Left ventricle myocardium superior (tissue), 1 donor: ENCODE results near the gene CD8B2. TPM values are rescaled to one million over a fixed set of nuclear protein-coding genes. Genes with fewer than 3 reads are reported as not detected.
A peak's percentile ranks its signal among the peaks of the same experiment; 100 is the strongest.
"Not testable (repeated sequence)": the region's sequence is repeated elsewhere in the genome, so short reads cannot be mapped to it uniquely, and the experiment has no call there.

Experiments used
- ATAC-seq: fragments of 200-7000 bp; cut with Tn5 transposase; one replicate; pipeline ENCODE4 v1.9.1; 2020; ENCODE audit warnings: mild to moderate bottlenecking, moderate library complexity
- DNase-seq: peaks from one replicate; pipeline ENCODE4 v3.0.0-alpha.2; 2020
- intact Hi-C: fragments of 100-400 bp; cut with micrococcal nuclease; formaldehyde crosslinking; loops from one replicate; pipeline ENCODE4 v1.11.0; 2022
- total RNA-seq: library from RNA; stranded (reverse); fragmentation: NEBNext Ultra II Directional; extraction: Animal tissue kit (Norgen Biotek cat#: 25700); gene quantifications from one replicate; pipeline ENCODE4 v1.2.1, GENCODE V29; 2021
- donor health status: DM: no; HTN: yes; CAD: no; lungs with severe emphysema.

Gene CD8B2
- total RNA-seq, 1 donor from 2014 or later, result not detected

DNA sequence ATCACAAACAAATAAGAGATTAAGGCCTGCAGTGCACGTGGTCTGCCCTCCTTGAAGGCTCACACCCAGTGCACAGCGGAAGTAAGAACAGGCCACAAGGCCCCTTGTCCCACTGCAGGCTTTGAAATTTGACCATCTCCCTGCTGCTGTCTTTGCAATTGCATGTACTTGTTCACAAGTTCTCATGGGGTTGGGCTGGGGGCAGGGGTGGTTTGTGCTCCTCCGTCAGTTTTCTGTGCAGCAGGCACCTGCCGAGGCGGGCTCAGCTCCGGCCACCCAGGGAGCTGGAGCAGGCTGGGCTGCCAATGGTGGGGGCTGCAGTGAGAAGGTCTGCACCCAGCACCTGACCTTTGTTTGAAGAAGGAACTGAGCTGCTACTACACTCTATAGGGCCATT is 22.2 kb downstream of the CD8B2 start:
- intact Hi-C loops, ATAC-seq: not testable (repeated sequence)

GRCh38 chr2:106510791-106511190 is 23.6 kb downstream of the CD8B2 start:
- intact Hi-C loops, DNase-seq: not testable (repeated sequence)

More for the DNA sequence above, 22.2 kb downstream of the CD8B2 start:
- DNase-seq, result not testable (repeated sequence)

GRCh38 chr2:106511476-106511901 is 24.3 kb downstream of the CD8B2 start:
- ATAC-seq (peak; percentile 94), DNase-seq (peak; percentile 44)
- intact Hi-C loops, result not testable (repeated sequence)

More at GRCh38 chr2:106510791-106511190, 23.6 kb downstream of the CD8B2 start:
- ATAC-seq, result not testable (repeated sequence)

GRCh38 chr2:106511934-106512333 is 24.8 kb downstream of the CD8B2 start:
- DNase-seq, intact Hi-C loops: not testable (repeated sequence)
- ATAC-seq, result peak; percentile 54

DNA sequence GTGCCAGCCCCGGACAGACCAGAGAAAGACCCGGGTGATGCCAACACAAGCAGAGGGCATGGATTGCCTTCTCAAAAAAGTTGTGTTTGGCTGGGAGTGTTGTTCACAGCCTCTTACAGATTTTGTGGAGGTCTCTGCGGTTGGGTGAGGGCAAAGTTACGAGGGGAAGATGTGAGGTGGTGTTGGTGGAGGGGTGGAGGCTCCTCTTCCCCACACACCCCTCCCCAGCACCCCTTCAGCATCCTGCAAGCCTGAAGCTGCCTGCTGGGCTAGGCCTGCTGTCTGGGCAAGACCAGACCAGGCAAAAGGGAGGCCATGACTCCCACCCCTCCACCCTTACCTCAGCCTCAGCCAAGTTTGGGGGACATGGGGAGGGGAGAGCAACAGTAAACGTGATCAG is 26.2 kb downstream of the CD8B2 start:
- DNase-seq, ATAC-seq, intact Hi-C loops: not testable (repeated sequence)

DNA sequence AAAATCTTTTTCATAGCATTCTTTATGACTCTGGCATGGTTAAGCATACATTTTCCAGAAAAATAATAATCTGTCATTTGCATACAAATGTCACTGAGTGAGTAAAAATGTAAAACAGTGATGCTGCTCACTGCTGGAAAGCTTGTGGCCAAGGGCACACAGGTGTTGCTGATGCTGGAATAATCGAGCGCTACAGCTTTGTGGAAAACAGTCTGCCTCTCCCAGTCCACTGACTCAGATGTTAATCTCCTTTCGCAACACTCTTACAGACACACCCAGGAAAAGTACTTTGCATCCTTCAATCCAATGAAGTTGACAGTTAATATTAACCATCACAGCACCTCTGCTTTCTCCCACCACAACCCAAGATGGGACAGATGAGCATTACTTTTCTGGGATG is 27.7 kb downstream of the CD8B2 start:
- ATAC-seq, intact Hi-C loops, DNase-seq: not testable (repeated sequence)

GRCh38 chr2:106516436-106516835 is 29.3 kb downstream of the CD8B2 start:
- no peak for ATAC-seq
- intact Hi-C loops, result no loop called here
- no peak for DNase-seq

GRCh38 chr2:106516864-106517263 is 29.7 kb downstream of the CD8B2 start:
- ATAC-seq, result no peak
- intact Hi-C loops, result no loop called here
- DNase-seq, result no peak

GRCh38 chr2:106517329-106517728 is 30.2 kb downstream of the CD8B2 start:
- intact Hi-C loops, result no loop called here
- DNase-seq (no peak), ATAC-seq (no peak)

DNA sequence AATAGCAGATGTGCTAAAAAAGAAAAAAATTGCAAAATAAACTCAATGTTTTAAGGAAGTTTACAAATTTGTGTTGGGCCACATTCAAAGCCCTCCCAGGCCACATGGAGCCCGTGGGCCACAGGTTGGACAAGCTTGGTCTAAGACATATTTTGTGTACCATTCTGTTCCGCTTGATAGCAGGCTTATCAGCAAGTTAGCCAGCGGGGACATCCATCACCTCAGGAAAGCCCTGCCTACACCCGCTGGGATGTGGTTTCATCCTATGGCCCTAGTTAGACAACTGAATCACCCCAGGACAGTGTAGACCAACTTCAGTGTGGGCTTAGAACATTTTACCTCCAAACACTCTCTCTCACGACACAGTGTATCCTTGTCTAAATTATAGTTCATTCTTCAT is 32.6 kb downstream of the CD8B2 start:
- DNase-seq (no peak), ATAC-seq (no peak)
- intact Hi-C loops, result no loop called here

DNA sequence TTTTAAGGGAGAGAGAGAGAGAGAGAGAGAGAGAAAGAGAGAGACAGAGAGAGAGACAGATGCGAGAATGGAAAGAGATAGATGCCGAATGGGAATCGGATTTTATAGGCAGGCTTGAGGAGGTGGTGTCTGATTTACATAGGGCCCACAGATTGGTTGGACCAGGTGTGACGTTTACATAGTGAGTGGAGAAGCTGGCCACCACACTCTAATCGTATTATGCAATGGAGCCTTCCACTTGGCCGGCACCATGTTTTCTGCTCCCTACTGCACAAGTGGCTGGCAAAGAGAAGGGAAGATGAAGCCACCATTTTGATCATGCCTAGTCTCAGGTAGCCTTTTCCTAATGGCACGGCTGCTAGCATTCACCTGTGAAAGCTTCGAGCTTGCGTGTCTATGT is 33.9 kb downstream of the CD8B2 start:
- ATAC-seq (no peak), DNase-seq (no peak)
- intact Hi-C loops, result no loop called here

DNA sequence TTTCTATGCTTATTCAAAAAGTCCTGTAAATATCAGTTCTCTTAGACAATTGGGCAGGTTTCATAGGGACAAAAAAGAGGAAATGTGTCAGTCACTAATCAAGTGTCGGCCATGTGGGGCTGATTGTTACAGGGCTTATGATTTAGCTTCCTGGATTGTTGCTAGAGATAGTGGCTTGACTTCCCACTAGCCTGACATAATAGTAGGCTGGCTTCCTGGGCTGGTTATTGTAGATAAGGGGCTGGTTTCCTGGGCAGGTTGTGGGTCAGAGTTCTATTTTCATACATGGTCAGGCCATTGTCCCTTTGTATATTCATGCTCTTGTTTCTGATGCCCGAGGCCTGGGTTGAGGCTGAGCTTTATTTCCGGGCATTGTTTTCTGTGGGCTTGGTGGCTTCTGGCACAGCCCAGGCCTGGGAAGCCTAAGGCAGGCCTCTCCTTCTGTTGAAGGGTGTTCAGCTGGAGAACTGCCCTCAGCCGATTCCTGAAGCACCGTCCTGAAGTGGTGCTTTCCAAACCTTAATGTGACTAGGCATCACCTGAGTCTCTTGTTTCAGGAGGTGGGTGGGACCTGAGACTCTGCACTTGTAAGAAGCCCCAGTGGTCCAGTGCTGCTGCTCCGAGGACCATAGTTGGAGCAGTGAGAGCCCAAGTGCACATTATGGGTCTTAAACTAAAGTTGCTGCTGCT is 37.0 kb downstream of the CD8B2 start:
- intact Hi-C loops, result no loop called here
- DNase-seq (no peak), ATAC-seq (no peak)

DNA sequence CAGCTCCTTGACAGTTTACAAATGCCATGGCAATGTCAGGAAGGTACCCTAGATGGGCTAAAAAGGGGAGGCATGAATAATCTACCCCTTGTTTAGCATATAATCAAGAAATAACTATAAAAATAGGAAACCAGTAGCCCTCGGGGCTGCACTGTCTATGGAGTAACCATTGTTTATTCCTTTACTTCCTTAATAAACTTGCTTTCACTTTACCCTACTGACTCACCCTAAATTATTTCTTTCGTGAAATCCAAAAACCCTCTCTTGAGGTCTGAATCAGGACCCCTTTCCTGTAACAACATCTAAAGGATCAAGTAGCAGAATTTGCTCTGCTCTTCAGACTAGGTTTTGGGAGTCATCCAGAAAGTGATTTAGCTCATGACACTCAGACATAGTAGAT is 43.7 kb downstream of the CD8B2 start:
- ATAC-seq (no peak), DNase-seq (no peak)
- intact Hi-C loops, result no loop called here

DNA sequence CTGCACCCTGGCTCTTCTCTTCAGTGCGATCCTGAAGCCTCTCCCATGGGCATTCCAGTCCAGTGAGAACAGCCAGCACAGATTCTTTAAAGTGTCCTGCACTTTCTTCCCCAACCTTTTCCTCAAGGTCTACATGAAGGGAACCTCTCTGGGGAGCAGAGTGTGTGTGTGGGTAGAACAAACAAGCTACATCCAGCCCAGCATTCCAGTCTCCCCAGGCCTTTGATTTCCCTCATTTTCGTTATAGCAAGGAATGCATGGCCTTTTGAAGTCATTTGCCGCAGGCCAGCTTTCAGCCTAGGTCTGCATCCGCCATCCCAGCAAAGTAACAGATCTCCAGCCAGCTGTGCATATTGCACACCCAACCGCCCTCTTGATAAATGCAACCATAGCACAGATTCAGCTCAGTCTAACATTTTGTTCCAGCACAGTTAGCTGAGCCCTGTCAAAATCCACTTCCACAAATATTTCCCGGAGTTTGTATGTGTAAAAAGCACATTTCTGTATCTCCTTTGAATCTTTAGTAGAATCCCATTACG is 44.6 kb downstream of the CD8B2 start:
- intact Hi-C loops, result no loop called here
- DNase-seq (no peak), ATAC-seq (no peak)

- no peak for ATAC-seq
- intact Hi-C loops, result no loop called here
- no peak for DNase-seq
Measured at GRCh38 chr2:106532236-106532635, 45.1 kb downstream of the CD8B2 start.

GRCh38 chr2:106534471-106534870 is 47.3 kb downstream of the CD8B2 start:
- DNase-seq (no peak), ATAC-seq (no peak)
- intact Hi-C loops, result no loop called here

DNA sequence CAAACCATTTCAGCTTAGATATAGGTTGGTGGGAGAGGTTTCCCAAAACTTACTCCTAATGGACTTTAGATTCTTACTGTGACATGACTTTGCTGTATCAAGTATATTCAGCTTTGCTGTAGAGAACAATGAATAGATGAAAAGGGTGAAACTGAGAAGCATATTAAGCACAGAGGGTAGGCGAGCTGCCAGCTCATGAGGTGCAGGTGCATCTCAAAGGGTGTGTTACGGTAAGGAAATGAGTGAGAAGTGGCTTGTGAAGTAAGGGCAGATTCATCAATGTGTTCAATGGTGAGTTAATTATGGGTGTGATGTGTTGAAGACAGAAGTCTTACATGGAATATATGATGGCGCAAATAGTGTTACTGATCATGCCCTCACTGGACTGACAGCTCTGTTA is 49.3 kb downstream of the CD8B2 start:
- ATAC-seq (no peak), DNase-seq (no peak)
- intact Hi-C loops, result no loop called here

GRCh38 chr2:106537047-106537446 is 49.9 kb downstream of the CD8B2 start:
- intact Hi-C loops, result no loop called here

GRCh38 chr2:106537791-106538191 is 50.6 kb downstream of the CD8B2 start:
- peak; percentile 44 for ATAC-seq
- intact Hi-C loops, result no loop called here
- DNase-seq, result no peak

More at GRCh38 chr2:106537047-106537446, 49.9 kb downstream of the CD8B2 start:
- no peak for DNase-seq
- ATAC-seq, result peak; percentile 73

GRCh38 chr2:106540886-106541285 is 53.7 kb downstream of the CD8B2 start:
- ATAC-seq (no peak), DNase-seq (no peak)
- intact Hi-C loops, result no loop called here

- ATAC-seq, result no peak
- intact Hi-C loops, result no loop called here
- no peak for DNase-seq
Measured at GRCh38 chr2:106541333-106541732, 54.2 kb downstream of the CD8B2 start.
